ENCODE results near the gene PRM1.

PRM1 gene

DNA sequence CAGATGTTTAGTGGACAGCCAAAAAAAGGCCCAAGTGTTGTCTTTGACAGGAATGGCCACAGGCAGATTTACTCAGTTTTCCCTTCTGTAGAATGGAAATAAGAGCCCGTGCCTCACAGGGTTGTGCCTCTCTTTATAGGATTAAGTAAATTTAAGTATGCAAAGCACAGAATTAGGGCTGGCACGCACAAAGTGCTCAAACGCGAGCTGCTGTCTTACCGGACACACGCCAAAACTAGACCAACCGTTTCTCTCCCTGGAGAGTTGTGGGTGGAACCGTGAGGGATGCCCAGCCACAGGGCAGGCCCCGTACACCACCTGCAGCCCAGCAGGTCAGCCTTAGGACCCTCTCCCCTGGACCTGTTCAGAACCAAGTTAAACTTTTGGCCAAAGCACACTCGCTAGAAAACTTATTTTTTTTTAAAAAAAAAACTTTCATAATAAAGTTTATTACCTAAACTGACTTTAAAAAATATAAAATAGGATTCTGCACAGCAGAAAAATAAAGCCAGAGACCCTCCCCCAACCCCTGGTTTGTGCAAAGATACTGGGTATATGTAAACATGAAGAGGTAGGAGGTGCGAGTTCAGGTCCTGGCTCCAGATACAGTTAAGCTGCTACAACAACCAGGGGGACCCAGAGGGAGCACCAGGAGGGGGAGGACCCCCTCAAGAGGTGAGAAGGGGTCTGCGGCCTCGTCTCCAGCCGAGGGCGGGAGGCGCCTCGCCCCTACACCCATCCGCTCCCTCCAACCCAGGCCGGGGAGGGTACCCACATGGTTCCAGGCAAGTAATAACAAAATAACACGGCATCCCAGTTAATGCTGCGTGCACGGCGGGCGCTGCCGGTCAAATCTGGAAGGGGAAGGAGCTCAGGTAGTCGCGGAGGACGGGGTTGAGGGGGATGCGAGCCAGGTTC is 26.9 kb downstream of the PRM1 start:
- DNase-seq (ENCODE audit: low spot score) = no peak

DNA sequence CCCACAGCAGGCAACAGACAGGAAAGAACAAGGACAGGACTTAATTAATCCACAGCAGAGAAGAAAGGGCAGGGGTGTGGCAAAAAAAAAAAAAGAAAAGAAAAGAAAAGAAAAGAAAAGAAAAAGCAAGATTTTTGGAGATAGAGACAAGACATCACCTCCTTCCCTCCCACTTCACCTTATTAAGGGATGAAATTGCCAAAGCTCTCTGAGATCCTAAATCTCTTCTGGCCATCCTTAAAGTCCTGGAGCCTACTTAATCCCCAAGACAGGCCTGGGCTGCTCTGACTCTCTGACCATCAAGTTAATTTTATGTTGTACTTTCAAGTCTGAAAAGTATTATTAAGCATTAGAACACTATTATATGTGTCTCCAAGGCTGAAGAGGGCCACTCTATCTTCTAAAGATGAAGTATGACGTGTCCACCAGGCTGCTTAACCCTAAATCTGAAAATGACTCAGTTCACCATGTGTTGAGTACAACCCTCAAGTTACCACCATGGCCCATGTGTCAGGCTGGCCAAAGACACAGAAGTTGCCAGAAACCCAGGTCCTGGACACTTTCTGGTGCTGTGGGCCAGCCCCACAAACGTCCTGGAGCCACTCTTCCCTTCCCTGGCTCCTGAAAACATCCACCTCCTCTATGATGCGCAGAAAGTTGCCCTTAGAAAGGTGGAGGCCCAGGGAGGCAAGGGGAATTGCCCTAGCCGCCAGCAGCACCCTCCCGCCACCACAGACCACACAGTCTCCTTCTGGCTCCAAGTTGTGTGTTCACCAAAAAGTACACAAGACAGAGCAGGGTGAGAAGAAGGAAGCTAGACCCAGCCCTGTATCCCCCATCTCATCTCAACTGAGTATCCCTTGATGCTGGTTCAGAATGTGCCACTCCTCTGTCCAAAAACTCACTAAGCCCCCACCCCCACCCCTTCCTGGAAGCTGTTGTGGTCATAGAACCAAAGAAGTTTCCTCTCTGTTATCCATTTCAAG is 27.8 kb downstream of the PRM1 start:
- DNase-seq (ENCODE audit: low spot score) = no peak

DNA sequence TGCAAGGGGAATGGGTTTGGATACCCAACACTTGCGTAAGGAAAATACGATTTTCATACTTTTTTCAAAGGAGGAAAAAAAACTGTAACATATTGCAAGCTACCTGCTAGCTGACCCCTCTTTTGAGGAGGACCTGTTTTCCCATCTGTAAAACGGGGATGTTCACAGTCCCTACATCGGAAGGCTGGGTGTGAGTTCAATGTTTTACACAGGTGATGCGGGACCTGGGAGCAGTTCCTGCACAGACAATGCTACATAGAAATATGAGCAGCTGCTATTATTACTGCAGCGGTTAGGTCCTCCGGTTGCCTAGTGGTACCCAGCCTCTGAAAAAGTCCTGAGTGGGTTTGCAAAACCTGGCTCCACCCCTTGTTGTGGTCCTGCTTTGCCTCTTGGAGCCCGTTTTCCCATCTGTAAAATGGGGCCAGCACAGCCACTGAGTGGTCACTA is 28.6 kb downstream of the PRM1 start:
- DNase-seq (ENCODE audit: low spot score) = no peak

DNA sequence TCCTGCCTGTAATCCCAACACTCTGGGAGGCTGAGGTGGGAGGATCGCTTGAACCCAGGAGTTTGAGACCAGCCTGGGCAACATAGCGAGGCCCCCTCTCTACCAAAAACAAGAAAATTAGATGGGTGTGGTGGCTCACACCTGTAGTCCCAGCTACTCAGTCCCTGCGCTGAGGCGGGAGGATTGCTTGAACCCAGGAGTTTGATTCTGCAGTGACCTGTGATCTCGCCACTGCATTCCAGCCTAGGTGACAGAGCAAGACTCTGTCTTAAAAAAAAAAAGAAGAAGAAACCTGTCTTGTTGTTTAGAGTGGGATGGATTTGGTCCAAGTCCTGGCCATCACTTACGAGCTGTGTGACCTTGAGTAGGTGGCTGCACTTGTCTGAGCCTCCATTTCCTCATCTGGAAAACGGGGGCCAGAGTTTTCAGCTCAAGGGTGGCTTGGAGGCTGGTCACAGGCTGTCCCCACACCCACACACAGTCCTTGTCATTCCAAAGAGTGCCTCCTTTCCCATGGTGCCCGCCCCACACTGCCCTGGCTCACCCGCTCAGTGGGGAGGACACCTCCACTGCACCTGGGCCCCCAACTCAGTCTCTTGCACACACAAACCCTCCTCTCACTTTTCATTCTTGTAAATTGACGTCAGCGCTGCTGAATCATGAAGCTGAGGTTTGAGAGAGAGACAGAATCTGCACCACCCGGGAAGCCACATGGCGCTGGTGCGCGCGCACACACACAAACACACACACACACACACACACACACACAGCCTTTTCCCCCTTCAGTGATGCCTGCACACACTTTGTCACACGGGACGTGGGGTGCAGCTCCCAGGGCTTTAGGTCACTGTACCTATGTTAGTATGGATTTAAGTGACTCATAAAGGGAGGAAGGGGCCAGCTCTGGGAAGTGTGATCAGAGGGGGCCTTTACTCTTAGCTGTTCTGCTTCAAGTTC is 29.3 kb downstream of the PRM1 start:
- no peak for DNase-seq (ENCODE audit: low spot score)

DNA sequence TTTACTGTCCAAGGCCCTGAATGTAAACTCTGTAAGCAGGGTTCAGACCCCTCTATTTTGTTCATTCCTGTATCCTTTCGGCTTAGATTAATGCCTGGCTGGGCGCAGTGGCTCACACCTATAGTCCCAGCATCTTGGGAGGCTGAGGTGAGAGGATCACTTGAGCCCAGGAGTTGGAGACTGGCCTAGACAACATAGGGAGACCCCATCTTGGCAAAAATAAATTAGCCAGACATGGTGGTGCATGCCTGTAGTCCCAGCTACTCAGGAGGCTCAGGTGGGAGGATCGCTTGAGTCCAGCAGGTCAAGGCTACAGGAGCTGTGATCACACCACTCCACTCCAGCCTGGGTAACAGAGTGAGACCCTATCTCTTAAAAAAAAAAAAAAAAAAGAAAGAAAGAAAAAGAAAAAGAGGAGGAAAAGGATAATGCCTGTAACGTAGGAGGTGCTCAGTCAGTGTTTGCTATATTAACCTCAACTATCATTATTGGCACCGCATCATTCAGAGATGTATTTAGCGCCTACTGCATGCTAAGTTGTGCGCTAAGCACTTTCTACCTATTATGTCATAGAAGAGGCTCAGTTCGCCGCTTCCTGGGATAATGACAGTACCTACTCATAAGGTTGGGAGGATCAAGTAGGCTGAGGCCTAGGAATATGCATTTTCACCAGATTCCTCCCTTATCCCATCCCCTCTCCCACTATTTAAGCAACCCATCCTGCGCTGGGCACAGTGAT is 30.2 kb downstream of the PRM1 start:
- no peak for DNase-seq (ENCODE audit: low spot score)

DNA sequence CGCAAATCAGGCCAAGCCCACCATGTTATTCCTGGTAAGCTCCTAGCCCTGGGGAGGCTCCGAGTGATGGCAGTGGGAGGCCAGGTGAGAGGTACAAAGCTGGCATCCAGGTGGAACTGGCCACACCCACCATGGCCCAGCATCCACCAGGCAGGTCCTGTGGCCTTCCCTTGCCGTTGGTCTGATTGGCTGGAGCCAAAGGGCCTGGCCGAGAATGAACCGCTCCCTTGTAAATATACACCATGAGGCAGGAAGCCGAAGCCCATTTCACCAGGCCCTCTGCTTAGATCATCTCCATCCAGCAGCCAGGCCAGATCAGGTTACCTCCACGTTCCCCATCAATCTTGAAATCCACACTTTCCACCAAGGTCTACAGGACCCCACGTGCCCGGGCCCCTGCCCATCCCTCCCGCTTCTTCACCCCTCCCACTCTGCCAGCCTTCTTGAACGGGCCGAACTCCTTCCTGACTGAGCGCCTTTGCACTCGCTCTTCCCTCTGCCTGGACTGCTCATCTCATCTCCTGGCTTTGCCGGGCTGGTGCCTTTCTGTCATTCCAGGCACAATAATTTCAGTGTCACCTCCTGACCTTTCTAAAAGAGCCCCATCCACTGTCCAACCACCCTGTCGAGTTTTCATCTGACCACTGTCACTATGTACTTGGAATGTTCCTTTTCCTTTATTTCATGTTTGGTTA is 30.9 kb downstream of the PRM1 start:
- DNase-seq (ENCODE audit: low spot score) = no peak

DNA sequence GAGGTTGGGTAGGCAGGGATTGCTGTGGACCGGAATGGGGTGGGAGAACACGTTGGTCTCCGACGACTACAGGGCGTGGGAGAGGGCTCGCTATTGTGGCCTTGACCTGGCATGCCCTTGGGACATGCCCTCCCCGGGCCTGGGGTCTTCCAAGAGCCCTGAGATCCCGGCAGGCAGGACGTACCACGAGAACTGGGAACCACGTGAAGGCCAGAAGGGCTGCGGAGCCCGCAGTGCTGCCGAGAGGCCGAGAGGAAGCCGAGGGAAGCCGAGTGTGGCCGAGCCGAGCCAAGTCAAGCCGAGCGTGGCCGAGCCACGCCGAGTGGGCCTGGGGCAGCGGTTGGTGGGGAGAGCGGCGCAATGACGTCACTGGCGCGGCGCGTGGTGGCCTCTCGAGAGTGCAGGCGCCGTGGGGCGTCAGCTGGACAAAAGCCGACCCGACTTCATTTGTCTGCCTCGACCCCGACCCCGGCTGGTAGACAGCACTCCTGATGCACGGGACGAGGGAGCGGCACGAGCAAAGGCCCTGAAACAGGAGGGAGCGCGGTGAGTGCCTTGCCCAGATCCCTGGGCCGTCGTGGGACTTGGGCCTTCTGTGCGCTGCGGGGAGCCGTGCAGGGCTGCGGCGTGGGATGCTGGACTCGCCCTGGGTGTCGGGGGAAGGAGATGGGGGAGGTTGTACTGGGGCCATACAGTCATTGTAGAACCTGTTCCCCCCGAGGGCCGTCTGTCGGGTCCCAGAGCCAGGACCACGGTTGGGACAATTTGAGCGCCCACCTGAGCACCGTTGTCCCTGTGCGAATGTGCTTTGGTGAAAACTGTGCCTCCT is 31.7 kb downstream of the PRM1 start:
- DNase-seq (ENCODE audit: low spot score) = no peak

DNA sequence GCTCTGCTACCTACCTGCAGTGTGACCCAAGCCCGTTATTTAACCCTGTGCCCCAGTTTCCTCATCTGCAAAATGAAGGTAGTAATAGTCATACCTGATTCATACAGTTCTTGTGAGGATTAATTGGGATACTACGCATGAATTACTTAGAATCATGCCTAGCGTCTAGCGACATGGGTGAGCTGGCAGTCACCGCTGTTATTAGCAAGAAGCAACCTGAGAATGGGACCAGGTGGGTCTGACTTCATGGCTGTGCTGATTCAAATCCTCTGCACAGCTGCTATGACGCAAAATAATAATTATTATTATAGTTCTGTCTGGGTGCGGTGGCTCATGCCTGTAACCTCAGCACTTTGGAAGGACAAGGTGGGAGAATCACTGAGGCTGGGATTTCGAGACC is 33.0 kb downstream of the PRM1 start:
- no peak for DNase-seq (ENCODE audit: low spot score)

DNA sequence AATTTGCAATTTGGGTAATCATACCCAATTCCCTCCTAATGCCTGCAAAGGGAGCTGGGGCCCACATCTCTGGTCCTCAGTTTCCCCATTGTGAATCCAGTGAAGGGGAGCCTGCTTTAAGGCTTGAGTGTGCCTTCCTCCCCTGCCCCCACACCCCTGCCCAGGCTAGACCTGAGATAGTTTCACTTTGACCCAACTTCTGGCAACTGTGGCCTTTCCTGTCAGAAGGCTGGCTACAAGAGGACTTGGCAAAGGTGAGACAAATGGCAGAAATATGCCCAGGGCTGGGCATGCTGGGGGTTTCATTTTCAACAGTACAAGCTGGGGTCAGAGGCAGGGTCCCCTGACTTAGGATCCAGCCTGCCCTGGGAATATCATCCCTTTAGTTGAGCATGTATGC is 35.1 kb downstream of the PRM1 start:
- no peak for DNase-seq (ENCODE audit: low spot score)

DNA sequence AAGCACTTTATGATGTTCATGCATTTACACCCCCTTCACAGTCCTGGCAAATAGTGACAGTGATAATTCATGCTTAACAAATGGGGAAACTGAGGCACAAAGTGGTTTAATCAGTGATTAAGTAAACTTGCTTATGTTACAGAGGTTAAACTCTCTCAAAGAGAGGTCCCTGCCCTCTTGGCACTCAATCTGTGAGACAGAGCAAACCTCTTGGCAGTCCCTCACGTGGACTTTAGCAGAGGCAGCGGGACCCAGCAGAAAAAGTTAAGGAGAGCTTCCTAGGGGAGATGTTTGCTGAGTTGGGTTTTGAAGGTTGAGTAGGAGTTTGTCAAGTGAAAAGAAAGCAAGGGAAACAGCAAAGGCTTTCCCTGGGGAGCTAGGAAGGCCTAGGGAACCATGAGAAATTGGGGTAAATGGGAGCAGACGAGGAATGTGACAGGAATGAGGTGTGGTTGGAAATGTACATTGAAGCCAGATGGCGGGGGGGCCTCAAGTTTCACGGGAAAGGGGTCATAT is 35.9 kb downstream of the PRM1 start:
- no peak for DNase-seq (ENCODE audit: low spot score)

DNA sequence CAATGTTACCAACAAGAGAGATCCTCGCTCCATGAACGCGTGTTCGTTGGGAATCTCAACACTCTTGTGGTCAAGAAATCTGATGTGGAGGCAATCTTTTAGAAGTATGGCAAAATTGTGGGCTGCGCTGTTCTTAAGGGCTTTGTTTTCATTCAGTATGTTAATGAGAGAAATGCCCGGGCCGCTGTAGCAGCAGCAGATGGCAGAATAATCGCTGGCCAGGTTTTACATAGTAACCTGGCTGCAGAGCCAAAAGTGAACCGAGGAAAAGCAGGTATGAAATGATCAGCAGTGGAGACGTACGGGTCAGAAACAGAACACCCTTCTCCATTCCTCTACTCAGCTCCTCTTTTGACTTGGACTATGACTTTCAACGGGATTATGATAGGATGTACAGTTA is 38.5 kb downstream of the PRM1 start:
- no peak for DNase-seq (ENCODE audit: low spot score)

DNA sequence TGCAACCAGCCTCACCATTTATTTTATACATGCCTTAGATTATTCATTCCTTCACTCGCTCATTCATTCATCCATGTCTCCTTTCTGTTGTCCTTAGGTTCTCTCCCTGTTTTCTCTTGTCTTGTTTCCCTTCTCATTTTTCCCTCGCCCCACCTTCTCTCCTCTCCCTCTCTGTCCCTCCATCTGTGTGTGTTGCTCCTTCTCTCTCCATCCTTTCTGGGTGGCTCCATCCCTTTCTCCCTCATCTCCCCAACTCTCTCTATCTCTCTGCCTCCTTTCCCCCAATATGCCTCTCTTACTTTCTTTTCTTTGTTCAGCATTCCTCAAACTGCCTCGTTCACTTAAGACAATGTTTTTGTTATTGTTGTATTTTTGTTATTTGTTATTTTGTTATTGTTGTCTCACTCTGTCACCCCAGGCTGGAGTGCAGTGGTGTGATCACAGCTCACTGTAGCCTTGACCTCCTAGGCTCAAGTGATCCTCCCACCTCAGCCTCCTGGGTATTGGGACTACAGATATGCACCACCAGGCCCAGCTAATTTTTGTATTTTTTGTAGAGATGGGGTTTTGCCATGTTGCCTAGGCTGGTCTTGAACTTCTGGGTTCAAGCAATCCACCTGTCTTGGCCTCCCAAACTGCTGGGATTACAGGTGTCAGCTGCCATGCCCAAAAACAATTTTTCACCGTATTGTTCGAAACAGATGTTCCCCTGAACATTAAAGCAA is 39.5 kb downstream of the PRM1 start:
- no peak for DNase-seq (ENCODE audit: low spot score)

DNA sequence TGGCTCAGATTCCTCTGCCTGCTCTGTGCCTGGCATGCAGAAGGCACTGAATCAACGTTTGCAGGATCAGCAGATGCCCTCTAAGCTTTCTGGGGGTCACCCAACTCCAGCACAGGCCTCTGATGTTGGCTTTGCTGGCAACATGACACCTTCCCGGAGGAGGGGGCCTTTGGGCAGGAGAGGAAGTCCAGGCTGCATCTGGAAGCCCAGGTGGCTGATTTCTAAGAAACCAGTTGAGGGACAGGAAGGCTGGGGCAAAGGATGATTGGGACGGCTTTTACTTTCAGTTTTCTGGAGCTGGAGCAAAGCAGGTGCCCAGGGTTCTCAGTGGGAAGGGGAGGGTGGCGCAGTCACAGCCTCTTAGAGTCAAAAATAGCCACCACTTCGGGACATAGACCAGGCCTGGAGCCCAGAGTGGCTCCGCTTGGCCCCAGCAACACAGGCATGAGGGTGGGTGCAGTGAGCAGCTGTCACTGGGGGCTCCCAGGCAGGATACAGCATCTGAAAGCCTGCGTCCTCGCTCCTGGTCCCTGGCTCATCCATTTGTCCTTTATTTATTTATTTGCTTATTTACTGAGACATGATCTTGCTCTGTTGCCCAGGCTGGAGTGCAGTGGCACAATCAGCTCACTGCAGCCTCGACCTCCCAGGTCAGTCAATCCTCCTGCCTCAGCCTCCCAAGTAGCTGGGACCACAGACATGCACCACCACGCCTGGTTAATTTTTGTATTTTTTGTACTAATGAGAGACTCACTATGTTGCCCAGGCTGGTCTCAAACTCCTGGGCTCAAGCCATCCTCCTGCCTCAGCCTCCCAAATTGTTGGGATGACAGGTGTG is 40.3 kb downstream of the PRM1 start:
- DNase-seq (ENCODE audit: low spot score) = no peak

DNA sequence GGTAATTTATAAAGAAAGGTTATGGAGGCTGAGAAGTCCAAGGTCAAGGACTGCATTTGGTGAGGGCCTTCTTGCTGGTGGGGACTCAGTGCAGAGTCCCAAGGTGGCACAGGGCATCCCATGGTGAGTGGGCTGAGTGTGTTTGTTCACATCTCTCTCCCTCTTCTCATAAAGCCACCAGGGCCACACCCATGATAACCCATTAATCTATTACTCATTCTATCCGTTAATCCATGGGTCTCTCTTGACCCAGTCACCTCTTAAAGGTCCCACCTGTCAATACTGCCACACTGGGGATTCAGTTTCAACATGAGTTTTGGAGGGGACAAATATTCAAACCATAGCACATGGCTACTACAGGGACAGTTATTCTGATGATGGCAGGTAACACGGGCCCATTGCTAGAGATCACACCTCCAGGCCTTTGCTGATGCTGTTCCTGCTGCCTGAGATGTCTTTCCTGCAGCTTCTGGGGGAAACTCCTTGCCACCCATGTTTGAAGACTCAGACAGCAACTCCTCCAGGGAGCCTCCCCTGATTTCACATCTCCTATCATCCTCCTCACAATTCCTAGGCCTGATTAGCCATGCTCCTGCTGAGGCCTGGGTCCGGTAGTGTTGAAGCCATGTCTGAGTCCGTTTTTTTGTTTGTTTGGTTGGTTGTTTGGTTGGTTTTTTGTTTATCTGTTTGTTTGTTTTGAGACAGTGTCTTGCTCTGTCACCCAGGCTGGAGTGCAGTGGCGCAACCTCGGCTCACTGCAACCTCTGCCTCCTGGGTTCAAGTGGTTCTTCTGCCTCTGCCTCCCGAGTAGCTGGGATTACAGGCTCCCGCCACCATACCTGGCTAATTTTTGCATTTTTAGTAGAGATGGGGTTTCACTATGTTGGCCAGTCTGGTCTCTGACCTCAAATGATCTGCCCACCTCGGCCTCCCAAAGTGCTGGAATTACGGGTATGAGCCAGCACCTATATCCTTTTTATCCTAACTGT is 41.2 kb downstream of the PRM1 start:
- DNase-seq (ENCODE audit: low spot score) = no peak

DNA sequence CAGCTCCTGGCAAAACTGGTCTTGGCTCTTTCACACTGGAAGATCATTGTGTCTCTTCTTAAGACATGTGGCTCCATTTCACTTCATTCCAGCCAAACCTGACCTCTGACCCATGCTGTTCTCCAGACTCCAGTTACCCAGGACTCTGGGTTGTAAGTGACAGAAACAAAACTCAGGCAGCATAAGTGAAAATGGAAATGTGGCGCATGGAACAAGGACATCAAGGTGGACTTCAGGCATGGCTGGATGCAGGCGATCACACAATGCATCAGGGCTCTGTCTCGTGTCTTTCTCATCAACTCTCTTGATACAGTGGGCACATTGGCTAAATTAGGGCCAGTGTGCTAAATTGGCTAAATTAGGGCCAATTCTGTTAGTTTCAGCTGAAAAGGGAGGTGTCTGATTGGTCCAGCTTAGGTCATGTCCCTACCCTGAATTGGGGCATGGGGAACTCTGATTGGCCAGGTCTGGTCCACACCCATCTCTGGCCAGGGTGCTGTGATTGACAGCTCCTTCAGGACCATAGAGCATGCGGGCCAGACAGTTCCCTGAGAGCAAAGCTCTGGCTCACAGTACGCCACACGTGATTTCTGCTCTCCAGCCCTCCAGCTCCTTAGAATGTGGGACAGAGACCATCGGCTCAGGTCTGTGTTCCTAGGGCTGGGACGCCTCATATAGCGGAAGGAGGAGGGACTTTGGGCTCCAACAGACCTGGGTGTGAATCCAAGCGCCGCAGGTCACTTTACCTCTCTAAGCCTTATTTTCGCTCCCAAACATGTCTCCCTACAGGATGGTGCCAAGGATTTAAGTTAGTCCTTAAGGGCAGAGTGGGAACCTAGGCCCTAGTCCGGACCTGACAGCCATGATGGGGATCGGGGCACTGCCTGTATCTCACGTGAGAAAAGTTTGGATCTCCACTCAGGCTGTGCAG is 42.6 kb downstream of the PRM1 start:
- no peak for DNase-seq (ENCODE audit: low spot score)
